ENCODE measurements around the gene RXRA. TPM values are rescaled to one million over a fixed set of nuclear protein-coding genes. Genes with fewer than 3 reads are reported as not detected.

The RXRA gene
- total RNA-seq, 2 donors from 2014 or later = 68.2 to 72.0 TPM

DNA sequence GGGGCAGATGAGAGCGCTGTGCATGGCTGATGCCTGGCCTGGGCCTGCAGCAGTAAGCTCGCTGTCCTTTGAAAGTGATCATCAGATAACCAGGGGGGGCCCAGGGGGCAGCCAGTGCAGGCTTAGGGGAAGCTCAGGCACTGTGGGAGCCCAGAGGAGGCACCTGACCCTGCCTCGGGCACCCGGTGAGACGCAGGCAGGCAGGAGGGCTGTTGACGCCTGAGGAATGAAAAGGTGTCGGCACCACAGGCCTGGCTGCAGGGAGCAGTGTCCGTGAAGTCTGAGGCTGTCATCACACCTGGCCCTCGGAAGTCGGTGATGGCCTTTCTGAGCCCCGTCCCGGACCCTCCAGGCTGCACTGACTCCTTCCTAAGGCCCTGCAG is 84.6 kb downstream of the RXRA start:
- Histone ChIP-seq H3K36me3 (no peaks in the 10 kb centered on the region), H3K4me1 (peaks cover 3% of the 10 kb centered on the region), H3K9me3 (no peaks in the 10 kb centered on the region), H3K9ac (ENCODE audit: low read depth in 2 of 2, low read length in 2 of 2) (no peak overlapping the region), H3K4me3 (no peak overlapping the region), H3K27me3 (no peaks in the 10 kb centered on the region), H3K27ac (no peak overlapping the region)
- DNase-seq = no peak
- TF ChIP-seq, protein P1, sequence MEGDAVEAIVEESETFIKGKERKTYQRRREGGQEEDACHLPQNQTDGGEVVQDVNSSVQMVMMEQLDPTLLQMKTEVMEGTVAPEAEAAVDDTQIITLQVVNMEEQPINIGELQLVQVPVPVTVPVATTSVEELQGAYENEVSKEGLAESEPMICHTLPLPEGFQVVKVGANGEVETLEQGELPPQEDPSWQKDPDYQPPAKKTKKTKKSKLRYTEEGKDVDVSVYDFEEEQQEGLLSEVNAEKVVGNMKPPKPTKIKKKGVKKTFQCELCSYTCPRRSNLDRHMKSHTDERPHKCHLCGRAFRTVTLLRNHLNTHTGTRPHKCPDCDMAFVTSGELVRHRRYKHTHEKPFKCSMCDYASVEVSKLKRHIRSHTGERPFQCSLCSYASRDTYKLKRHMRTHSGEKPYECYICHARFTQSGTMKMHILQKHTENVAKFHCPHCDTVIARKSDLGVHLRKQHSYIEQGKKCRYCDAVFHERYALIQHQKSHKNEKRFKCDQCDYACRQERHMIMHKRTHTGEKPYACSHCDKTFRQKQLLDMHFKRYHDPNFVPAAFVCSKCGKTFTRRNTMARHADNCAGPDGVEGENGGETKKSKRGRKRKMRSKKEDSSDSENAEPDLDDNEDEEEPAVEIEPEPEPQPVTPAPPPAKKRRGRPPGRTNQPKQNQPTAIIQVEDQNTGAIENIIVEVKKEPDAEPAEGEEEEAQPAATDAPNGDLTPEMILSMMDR (IDR thresholded peaks at IDR 0.05) = no peak
- intact Hi-C loops (cut with DNase I) = no loop called here

DNA sequence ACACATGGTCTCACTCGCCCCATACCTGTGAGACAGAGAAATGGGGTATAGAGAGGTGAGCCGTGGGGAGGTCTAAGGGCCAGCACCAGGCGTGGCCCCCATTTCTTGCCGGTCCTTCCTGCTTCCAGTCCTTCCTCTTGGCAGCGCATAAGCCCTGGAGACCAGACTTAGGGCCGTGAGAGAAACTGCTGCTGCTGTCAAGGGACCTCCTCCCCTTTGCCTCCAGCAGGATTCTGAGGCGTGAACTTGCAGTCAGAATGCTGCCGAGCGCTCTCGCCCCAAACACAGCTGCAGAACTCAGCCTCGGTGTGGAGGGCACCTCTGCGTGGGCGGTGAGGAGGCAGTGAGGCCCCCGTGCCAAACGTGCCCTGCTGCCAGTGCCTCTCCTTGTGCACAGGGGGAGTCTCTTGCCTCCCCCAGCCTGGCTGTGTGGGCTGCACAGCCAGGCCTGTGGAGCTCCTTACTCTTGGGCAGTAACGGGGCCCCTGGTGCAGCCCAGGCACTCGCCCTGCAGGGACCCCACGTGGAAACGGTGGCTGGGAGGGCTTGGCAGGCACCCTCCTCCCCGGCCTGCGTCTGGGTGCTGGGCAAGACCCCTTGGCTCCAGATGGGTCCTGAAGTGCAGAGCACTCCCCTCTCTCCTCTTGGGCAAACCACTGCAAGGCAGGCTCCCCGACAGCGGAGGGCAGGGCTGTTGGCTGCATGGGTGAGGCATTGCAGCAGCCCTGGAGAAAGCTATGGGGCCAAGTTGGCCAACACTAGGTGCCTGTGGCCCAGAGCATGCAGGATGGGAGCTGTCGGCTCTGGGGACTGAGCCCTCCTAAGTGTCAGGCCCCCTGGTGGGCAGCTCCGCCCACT is 85.4 kb downstream of the RXRA start:
- H3K4me3 ChIP-seq = no peak overlapping the region
- H3K27ac ChIP-seq = no peak overlapping the region
- no peaks in the 10 kb centered on the region for H3K9me3 ChIP-seq
- H3K9ac ChIP-seq (ENCODE audit: low read depth in 2 of 2, low read length in 2 of 2) = no peak overlapping the region
- TF ChIP-seq, protein P1 (IDR thresholded peaks at IDR 0.05) = no peak
- intact Hi-C loops (cut with DNase I) = no loop called here
- H3K4me1 ChIP-seq = peaks cover 3% of the 10 kb centered on the region
- H3K27me3 ChIP-seq = no peaks in the 10 kb centered on the region
- no peak for DNase-seq
- no peaks in the 10 kb centered on the region for H3K36me3 ChIP-seq

DNA sequence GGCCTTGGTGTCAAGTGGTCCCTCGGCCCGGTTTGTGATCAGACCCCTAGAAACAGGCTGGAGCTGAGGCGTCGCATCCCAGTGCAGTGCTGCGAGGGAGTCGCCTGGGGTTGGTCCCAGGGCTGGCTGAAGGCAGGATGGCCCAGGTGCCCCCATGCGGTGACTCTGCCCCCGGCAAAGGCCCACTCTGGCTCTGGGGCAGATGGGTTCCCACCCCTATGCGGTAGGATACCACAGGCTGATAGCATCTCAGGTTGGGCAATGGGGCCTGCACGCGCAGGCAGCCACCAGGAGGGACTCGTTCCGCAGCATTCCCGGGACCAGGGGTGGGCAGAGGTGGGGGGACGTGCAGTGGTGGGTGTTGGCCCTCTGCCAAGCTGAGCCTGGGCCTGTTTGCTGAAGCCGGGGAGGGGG is 86.0 kb downstream of the RXRA start:
- Histone ChIP-seq H3K4me3 (no peak overlapping the region), H3K9ac (ENCODE audit: low read depth in 2 of 2, low read length in 2 of 2) (no peak overlapping the region), H3K27me3 (no peaks in the 10 kb centered on the region), H3K27ac (no peak overlapping the region), H3K9me3 (no peaks in the 10 kb centered on the region), H3K4me1 (peaks cover 3% of the 10 kb centered on the region), H3K36me3 (peaks cover 3% of the 10 kb centered on the region)
- intact Hi-C loops (cut with DNase I) = no loop called here
- TF ChIP-seq, protein P1 (IDR thresholded peaks at IDR 0.05) = no peak
- no peak for DNase-seq

DNA sequence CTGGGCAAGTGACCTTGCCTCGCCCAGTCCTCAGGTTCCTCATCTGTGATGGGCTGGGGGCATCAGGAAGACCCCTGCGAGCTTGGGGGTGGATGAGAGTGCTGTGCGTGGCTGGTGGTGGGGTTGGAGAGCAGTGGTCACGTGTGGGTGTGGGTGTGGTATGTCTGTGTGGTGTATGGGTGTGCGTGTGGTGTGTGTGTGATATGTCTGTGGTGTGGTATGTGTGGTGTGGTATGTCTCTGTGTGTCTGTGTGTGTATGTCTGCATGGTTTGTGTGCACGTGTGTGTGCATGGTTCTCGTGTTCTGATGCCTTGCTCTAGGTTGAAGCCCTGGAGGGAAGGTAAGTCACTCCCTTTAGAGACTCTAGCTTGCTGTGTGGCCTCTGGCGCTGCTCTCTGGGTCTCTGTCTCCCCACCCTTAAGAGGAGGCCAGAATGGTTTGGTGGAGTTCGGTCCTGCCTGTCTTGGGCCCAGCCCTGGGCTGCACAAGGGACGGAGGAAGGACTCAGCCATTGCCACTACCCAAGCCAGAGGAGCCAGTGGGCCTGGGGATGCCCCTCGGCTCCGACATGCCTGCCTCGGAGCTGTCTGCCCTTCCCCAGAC is 87.0 kb downstream of the RXRA start:
- DNase-seq = no peak
- Histone ChIP-seq H3K9me3 (no peaks in the 10 kb centered on the region), H3K4me3 (no peak overlapping the region), H3K9ac (ENCODE audit: low read depth in 2 of 2, low read length in 2 of 2) (no peak overlapping the region), H3K27ac (no peak overlapping the region), H3K4me1 (no peaks in the 10 kb centered on the region), H3K36me3 (peaks cover 7% of the 10 kb centered on the region), H3K27me3 (no peaks in the 10 kb centered on the region)
- intact Hi-C loops (cut with DNase I) = no loop called here
- TF ChIP-seq, protein P1 (IDR thresholded peaks at IDR 0.05) = no peak

DNA sequence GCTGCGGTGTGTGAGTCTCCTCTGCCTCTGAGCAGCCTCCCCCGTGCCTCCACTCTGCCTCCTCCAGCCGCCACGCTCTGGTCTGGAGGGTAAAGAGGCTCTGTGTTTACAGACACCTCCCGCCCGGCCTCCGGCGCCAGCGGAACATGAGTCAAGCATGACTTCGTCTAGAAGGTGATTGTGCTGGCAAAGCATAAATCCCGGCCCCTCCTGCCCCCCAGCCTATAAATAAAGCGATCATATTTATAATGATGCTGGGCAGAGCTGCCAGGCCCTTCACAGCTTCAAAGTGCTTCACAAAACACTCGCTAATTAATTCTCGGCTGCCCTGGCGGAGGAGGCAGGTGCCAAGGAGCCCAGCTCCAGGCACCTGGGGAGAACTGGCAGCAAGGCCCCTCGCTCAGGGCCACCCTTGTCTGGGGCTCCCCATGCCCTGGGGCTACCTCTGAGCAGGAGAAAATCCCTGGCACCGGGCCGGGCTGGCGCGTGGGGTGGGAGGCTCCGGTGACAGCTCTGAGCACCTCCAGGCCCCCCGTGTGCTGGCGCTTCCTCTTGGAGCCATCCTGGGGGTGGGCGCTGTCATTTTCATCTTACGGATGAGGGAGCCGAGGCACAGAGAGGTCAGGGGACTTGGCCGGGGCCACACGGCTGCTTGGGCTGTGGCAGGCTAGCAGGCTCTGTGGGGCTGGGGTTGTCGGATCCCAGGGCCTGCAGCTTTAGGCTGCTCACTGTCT is 87.8 kb downstream of the RXRA start:
- intact Hi-C loops (cut with DNase I) = no loop called here
- no peak overlapping the region for H3K27ac ChIP-seq
- H3K36me3 ChIP-seq = peaks cover 7% of the 10 kb centered on the region
- no peaks in the 10 kb centered on the region for H3K9me3 ChIP-seq
- no peaks in the 10 kb centered on the region for H3K4me1 ChIP-seq
- no peaks in the 10 kb centered on the region for H3K27me3 ChIP-seq
- DNase-seq = no peak
- H3K9ac ChIP-seq (ENCODE audit: low read depth in 2 of 2, low read length in 2 of 2) = no peak overlapping the region
- H3K4me3 ChIP-seq = no peak overlapping the region
- TF ChIP-seq, protein P1 (IDR thresholded peaks at IDR 0.05) = no peak
